K562 (cell line): ENCODE data around the gene ENKUR. TPM values are rescaled to one million over a fixed set of nuclear protein-coding genes. Genes with fewer than 3 reads are reported as not detected.

Source experiments
- ASH1L ChIP-seq: fragments of 450-650 bp; IDR thresholded peaks from 2 replicates; pipeline ENCODE4 v1.6.1; 2018; ENCODE audit warnings: borderline replicate concordance, mild to moderate bottlenecking, low read depth; ENCODE audit not compliant: partially characterized antibody
- CTBP1 ChIP-seq: fragments of 450-650 bp; IDR thresholded peaks from 2 replicates; pipeline ENCODE4 v1.6.1; 2016; ENCODE audit warnings: borderline replicate concordance
- DACH1 ChIP-seq: fragments of 450-650 bp; IDR thresholded peaks from 2 replicates; pipeline ENCODE4 v1.6.1; 2018; ENCODE audit not compliant: partially characterized antibody
- HDAC2 ChIP-seq: fragments of 450-650 bp; IDR thresholded peaks from 2 replicates; pipeline ENCODE4 v1.6.1; 2016; ENCODE audit warnings: mild to moderate bottlenecking
- HOXB6 ChIP-seq: fragments of 250-450 bp; sonication (Bioruptor Pico); IDR thresholded peaks from 2 replicates; pipeline ENCODE4 v1.5.1; 2022; ENCODE audit warnings: mild to moderate bottlenecking, borderline replicate concordance
- LARP7 ChIP-seq: fragments of 450-650 bp; IDR thresholded peaks from 2 replicates; pipeline ENCODE4 v1.6.1; 2016
- MCM2 ChIP-seq: fragments of 450-650 bp; IDR thresholded peaks from 2 replicates; pipeline ENCODE4 v1.6.1; 2017; ENCODE audit warnings: low read depth, mild to moderate bottlenecking
- NFIC ChIP-seq: fragments of 450-650 bp; IDR thresholded peaks from 2 replicates; pipeline ENCODE4 v1.6.1; 2017; ENCODE audit warnings: mild to moderate bottlenecking, inconsistent platforms
- PCBP2 ChIP-seq: fragments of 200-400 bp; formaldehyde crosslinking; IDR thresholded peaks from 2 replicates; pipeline ENCODE4 v1.6.1; 2018; ENCODE audit warnings: low read length, low read depth, mild to moderate bottlenecking, moderate library complexity; ENCODE audit not compliant: poor library complexity, severe bottlenecking
- SMAD3 ChIP-seq: fragments of 450-650 bp; formaldehyde crosslinking; conservative IDR thresholded peaks from 2 replicates; pipeline ENCODE4 v1.4.0; 2020; ENCODE audit warnings: mild to moderate bottlenecking
- SMARCB1 ChIP-seq: IDR thresholded peaks from 2 replicates; pipeline ENCODE4 v1.6.1; 2011; ENCODE audit warnings: improper control_type of control experiment, low read depth; ENCODE audit not compliant: insufficient read length
- TEAD4 ChIP-seq, 2 experiments: sonication (generic) in 1 of 2; formaldehyde crosslinking in 1 of 2; IDR thresholded peaks; 2 replicates each; pipeline versions ENCODE4 v1.6.1 to v1.8.0; 2012 to 2022; ENCODE audit warnings: borderline replicate concordance in 1 of 2, inconsistent platforms in 1 of 2, low read length in 1 of 2, mild to moderate bottlenecking in 1 of 2, missing genetic modification reagents in 1 of 2
- TSC22D4 ChIP-seq: fragments of 450-650 bp; IDR thresholded peaks from 2 replicates; pipeline ENCODE4 v1.6.1; 2016; ENCODE audit warnings: missing genetic modification characterization, missing biosample characterization, control low read depth
- ZNF584 ChIP-seq: fragments of 200-800 bp; sonication (Bioruptor generic); IDR thresholded peaks from 2 replicates; pipeline ENCODE4 v1.6.1; 2016; ENCODE audit warnings: low read depth, mild to moderate bottlenecking, missing genetic modification characterization, missing compliant biosample characterization
- polyA plus RNA-seq, 8 experiments: library from polyadenylated mRNA; depleted of rRNA in 4 of 8; stranded (reverse) in 5 of 8; unstranded in 3 of 8; fragments of >200 nt; fragmentation: Nextera tagmentation in 2 of 8; fragmentation: Illumina TruSeq in 1 of 8; extraction: Ambion mirVana in 2 of 8; extraction: Trizol in 1 of 8; gene quantifications; 2 replicates each; pipeline versions ENCODE4 v1.2.1 to v1.2.3, GENCODE V29; 2011 to 2014; ENCODE audit warnings: inconsistent platforms in 1 of 8, missing spikeins in 1 of 8
- total RNA-seq, 7 experiments: library from RNA; depleted of rRNA in 6 of 7; stranded (reverse); fragments of >200 nt in 6 of 7; fragmentation: Illumina TruSeq in 2 of 7; extraction: Trizol in 2 of 7; gene quantifications; 2 replicates each; pipeline versions ENCODE4 v1.2.1 to v1.2.3, GENCODE V29; 2011 to 2021; ENCODE audit warnings: low replicate concordance in 1 of 7
- TF ChIP-seq, protein P1 (sequence below): fragments of 250-450 bp; sonication (Bioruptor Pico); IDR thresholded peaks from 2 replicates; pipeline ENCODE4 v1.4.0; 2020; ENCODE audit warnings: mild to moderate bottlenecking, moderate library complexity
- TF ChIP-seq, protein P2 (sequence below): fragments of 250-450 bp; sonication (Bioruptor Pico); IDR thresholded peaks from 2 replicates; pipeline ENCODE4 v1.8.0; 2022; ENCODE audit warnings: moderate library complexity, mild to moderate bottlenecking, inconsistent platforms
- TF ChIP-seq, protein P3 (sequence below): sonication (generic); formaldehyde crosslinking; IDR thresholded peaks from 2 replicates; pipeline ENCODE4 v1.8.0; 2023; ENCODE audit warnings: mild to moderate bottlenecking, missing genetic modification reagents
- TF ChIP-seq, protein P4 (sequence below): fragments of 450-650 bp; formaldehyde crosslinking; conservative IDR thresholded peaks from 2 replicates; pipeline ENCODE4 v1.4.0; 2022; ENCODE audit warnings: mild to moderate bottlenecking, missing genetic modification characterization
- TF ChIP-seq, protein P5 (sequence below): fragments of 250-450 bp; sonication (Bioruptor Pico); IDR thresholded peaks from 2 replicates; pipeline ENCODE4 v1.5.1; 2021; ENCODE audit warnings: mild to moderate bottlenecking

The ENKUR gene
- total and polyA plus RNA-seq, 9 of the 15 experiments (the other 6 are each of a cell fraction or from before 2014, with no cell fraction given), result 0.06 to 0.46 (median 0.20) TPM

DNA sequence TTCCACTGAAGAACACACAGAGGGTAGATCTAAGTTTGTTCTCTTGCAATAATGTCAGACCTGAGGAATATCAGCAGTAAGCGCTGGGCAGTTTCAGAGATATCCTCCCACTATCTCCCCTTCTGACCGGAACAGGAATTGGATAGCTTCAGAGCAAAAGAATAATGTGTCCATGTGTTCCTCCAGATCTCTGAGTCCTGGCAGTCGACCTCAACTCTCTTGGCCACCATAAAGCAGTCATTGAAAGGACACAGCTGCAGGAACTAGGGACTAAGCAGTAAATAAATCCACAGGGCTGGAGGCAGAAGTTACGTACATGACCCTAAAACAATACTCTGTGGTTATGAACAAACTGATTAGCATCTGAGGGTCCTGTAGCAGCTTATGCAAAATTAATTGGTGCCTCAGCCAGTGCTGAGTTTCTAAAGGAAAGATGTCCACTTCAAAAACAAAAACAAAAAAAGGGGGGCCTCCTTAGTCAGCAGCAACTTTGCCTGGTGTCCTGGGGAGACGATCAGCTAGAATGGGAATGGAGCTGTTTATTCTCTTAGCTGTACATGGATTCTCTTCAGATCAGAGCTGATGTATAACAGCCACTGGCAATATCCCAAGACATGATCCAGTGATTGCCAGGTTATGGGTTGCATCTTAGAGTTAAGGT, 57.1 kb downstream of the ENKUR start (continued):
- TF ChIP-seq, protein P1, sequence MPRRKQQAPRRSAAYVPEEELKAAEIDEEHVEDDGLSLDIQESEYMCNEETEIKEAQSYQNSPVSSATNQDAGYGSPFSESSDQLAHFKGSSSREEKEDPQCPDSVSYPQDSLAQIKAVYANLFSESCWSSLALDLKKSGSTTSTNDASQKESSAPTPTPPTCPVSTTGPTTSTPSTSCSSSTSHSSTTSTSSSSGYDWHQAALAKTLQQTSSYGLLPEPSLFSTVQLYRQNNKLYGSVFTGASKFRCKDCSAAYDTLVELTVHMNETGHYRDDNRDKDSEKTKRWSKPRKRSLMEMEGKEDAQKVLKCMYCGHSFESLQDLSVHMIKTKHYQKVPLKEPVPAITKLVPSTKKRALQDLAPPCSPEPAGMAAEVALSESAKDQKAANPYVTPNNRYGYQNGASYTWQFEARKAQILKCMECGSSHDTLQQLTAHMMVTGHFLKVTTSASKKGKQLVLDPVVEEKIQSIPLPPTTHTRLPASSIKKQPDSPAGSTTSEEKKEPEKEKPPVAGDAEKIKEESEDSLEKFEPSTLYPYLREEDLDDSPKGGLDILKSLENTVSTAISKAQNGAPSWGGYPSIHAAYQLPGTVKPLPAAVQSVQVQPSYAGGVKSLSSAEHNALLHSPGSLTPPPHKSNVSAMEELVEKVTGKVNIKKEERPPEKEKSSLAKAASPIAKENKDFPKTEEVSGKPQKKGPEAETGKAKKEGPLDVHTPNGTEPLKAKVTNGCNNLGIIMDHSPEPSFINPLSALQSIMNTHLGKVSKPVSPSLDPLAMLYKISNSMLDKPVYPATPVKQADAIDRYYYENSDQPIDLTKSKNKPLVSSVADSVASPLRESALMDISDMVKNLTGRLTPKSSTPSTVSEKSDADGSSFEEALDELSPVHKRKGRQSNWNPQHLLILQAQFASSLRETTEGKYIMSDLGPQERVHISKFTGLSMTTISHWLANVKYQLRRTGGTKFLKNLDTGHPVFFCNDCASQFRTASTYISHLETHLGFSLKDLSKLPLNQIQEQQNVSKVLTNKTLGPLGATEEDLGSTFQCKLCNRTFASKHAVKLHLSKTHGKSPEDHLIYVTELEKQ, result no peak
- TF ChIP-seq ASH1L, result no peak
- peak; percentile 20 for TF ChIP-seq DACH1
- TF ChIP-seq, protein P2, sequence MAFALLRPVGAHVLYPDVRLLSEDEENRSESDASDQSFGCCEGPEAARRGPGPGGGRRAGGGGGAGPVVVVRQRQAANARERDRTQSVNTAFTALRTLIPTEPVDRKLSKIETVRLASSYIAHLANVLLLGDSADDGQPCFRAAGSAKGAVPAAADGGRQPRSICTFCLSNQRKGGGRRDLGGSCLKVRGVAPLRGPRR (CRISPR knock-in tag), result no peak
- TF ChIP-seq HOXB6 (CRISPR knock-in tag), result no peak
- TF ChIP-seq PCBP2, result no peak
- no peak for TF ChIP-seq MCM2
- TF ChIP-seq SMAD3 (CRISPR knock-in tag), result no peak
- TF ChIP-seq NFIC, result no peak; the same call in 1 of the 2 replicates
- TF ChIP-seq LARP7, result no peak
- TF ChIP-seq, protein P3, sequence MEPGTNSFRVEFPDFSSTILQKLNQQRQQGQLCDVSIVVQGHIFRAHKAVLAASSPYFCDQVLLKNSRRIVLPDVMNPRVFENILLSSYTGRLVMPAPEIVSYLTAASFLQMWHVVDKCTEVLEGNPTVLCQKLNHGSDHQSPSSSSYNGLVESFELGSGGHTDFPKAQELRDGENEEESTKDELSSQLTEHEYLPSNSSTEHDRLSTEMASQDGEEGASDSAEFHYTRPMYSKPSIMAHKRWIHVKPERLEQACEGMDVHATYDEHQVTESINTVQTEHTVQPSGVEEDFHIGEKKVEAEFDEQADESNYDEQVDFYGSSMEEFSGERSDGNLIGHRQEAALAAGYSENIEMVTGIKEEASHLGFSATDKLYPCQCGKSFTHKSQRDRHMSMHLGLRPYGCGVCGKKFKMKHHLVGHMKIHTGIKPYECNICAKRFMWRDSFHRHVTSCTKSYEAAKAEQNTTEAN (CRISPR knock-in tag), result no peak
- TF ChIP-seq TEAD4 (IDR thresholded peaks at IDR 0.05; ENCODE audit: low read length), result peak; percentile 49
- TF ChIP-seq TEAD4 (CRISPR knock-in tag; IDR thresholded peaks at IDR 0.05; ENCODE audit: borderline replicate concordance), result no peak
- TF ChIP-seq ZNF584 (CRISPR knock-in tag), result no peak
- TF ChIP-seq CTBP1, result no peak
- TF ChIP-seq TSC22D4, result no peak
- TF ChIP-seq HDAC2, result no peak; the same call in 1 of the 2 replicates
- TF ChIP-seq, protein P4, sequence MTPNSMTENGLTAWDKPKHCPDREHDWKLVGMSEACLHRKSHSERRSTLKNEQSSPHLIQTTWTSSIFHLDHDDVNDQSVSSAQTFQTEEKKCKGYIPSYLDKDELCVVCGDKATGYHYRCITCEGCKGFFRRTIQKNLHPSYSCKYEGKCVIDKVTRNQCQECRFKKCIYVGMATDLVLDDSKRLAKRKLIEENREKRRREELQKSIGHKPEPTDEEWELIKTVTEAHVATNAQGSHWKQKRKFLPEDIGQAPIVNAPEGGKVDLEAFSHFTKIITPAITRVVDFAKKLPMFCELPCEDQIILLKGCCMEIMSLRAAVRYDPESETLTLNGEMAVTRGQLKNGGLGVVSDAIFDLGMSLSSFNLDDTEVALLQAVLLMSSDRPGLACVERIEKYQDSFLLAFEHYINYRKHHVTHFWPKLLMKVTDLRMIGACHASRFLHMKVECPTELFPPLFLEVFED (CRISPR knock-in tag), result no peak
- TF ChIP-seq, protein P5, sequence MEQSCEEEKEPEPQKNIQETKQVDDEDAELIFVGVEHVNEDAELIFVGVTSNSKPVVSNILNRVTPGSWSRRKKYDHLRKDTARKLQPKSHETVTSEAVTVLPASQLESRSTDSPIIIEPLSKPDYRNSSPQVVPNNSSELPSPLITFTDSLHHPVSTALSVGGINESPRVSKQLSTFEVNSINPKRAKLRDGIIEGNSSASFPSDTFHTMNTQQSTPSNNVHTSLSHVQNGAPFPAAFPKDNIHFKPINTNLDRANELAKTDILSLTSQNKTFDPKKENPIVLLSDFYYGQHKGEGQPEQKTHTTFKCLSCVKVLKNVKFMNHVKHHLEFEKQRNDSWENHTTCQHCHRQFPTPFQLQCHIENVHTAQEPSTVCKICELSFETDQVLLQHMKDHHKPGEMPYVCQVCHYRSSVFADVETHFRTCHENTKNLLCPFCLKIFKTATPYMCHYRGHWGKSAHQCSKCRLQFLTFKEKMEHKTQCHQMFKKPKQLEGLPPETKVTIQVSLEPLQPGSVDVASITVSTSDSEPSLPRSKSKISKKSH (CRISPR knock-in tag), result no peak
- no peak for TF ChIP-seq SMARCB1
